Measurements from ENCODE around the gene AVEN.
A peak's percentile ranks its signal among the peaks of the same experiment; 100 is the strongest.

DNA sequence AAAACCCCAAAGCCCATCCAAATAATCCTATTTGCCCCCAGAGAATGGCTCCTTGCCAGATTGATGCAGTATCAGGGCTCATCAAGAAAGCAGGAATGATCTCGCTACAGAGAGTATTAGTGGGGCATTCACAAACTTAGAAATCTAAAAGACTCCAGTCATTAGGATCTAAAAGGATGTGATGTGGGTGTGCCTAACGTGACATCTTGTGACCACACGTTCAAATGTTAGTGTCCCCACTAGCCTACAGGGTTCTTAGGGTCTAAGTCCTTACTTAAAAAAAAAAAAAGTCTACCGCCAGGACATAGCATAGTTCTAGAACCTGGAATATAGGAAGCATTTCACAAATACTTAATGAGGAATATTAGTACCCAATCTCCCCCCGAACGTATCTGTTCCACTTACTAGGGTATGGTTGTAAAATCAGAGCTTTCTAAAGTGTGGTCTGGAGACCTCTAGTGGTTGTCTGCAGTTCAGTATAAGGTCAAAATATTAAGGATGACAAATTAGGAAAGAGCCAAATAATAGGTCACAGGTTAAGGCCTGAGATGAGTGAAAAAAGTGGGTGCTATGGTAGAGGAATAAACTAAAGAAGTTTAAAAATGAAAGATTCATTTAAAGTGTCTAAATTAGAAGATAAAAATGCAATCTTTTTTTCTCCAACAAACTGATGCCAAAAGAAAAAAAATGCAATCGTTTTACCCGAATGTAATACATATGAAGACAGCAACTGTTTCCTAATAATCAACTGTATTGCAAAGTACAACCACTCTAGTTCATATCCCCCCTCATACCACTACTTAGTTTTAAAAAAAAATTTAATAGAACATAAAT lies 75.0 kb downstream of the AVEN start:
- no peak for TF ChIP-seq EZH2 (IDR thresholded peaks at IDR 0.05; ENCODE audit: low read length, missing control alignments)
- TF ChIP-seq, protein P1, sequence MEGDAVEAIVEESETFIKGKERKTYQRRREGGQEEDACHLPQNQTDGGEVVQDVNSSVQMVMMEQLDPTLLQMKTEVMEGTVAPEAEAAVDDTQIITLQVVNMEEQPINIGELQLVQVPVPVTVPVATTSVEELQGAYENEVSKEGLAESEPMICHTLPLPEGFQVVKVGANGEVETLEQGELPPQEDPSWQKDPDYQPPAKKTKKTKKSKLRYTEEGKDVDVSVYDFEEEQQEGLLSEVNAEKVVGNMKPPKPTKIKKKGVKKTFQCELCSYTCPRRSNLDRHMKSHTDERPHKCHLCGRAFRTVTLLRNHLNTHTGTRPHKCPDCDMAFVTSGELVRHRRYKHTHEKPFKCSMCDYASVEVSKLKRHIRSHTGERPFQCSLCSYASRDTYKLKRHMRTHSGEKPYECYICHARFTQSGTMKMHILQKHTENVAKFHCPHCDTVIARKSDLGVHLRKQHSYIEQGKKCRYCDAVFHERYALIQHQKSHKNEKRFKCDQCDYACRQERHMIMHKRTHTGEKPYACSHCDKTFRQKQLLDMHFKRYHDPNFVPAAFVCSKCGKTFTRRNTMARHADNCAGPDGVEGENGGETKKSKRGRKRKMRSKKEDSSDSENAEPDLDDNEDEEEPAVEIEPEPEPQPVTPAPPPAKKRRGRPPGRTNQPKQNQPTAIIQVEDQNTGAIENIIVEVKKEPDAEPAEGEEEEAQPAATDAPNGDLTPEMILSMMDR (conservative IDR thresholded peaks at IDR 0.05 in 1 of 2, IDR thresholded peaks at IDR 0.05 in 1 of 2; ENCODE audit: low read depth in 1 of 2, low read length in 2 of 2) = peak; percentile 73 to 77
